SK-N-SH (cell line): Measurements from ENCODE around the gene HLF. TPM values are rescaled to one million over a fixed set of nuclear protein-coding genes. Genes with fewer than 3 reads are reported as not detected.

ENCODE experiments used
- CTCF ChIA-PET: fragments of 300-600, 350-600 bp; formaldehyde crosslinking; extraction: SDS; loops from one replicate; lab custom pipeline; 2021; lab: Yijun Ruan, JAX
- POLR2A ChIA-PET: fragments of 350-600 bp; sonication (Branson Sonifier 250); formaldehyde crosslinking; extraction: SDS; loops from one replicate; lab custom pipeline; 2020; ENCODE audit warnings: antibody characterized with exemption, inconsistent platforms; lab: Yijun Ruan, JAX
- DNase-seq: peaks from one replicate; pipeline ENCODE4 v3.0.0; 2012
- H2AFZ ChIP-seq: fragments of 200-600 bp; sonication (generic); 2 replicates; pipeline ENCODE4 v1.8.1; 2016; ENCODE audit warnings: antibody characterized with exemption, mild to moderate bottlenecking, low read depth
- H3F3A ChIP-seq: fragments of 200-600 bp; sonication (generic); replicated peaks from 2 replicates; pipeline ENCODE3; 2016; ENCODE audit warnings: antibody characterized with exemption, mild to moderate bottlenecking; ENCODE audit not compliant: insufficient read depth
- H3K27ac ChIP-seq, 2 experiments: fragments of 200-500 bp in 1 of 2; fragments of 200-600 bp in 1 of 2; sonication (Bioruptor generic) in 1 of 2; sonication (generic), shearing (Covaris generic) in 1 of 2; 2 replicates each; pipeline versions ENCODE4 v1.5.1 to v1.6.1; 2014 to 2016; ENCODE audit warnings: low read depth in 2 of 2, inconsistent platforms in 1 of 2, low read length in 1 of 2, mild to moderate bottlenecking in 1 of 2, mixed read lengths in 1 of 2
- H3K27me3 ChIP-seq: fragments of 200-600 bp; sonication (generic), shearing (Covaris generic); 2 replicates; pipeline ENCODE4 v1.6.1; 2016; ENCODE audit warnings: mixed run types; ENCODE audit not compliant: insufficient read depth
- H3K36me3 ChIP-seq, 2 experiments: fragments of 200-500 bp in 1 of 2; fragments of 200-600 bp in 1 of 2; sonication (Bioruptor generic) in 1 of 2; sonication (generic) in 1 of 2; replicated peaks in 1 of 2; 2 replicates each; pipeline versions ENCODE3 to v1.5.1; 2014 to 2016; ENCODE audit warnings: low read length in 1 of 2, mild to moderate bottlenecking in 1 of 2; ENCODE audit not compliant: insufficient read depth in 2 of 2, control insufficient read depth in 1 of 2
- H3K4me1 ChIP-seq, 2 experiments: fragments of 200-500 bp in 1 of 2; fragments of 200-600 bp in 1 of 2; sonication (Bioruptor generic) in 1 of 2; sonication (generic), shearing (Covaris generic) in 1 of 2; 2 replicates each; pipeline versions ENCODE4 v1.5.1 to v1.6.1; 2014 to 2016; ENCODE audit warnings: low read depth in 1 of 2, low read length in 1 of 2, mixed run types in 1 of 2; ENCODE audit not compliant: insufficient read depth in 2 of 2, control insufficient read depth in 1 of 2
- H3K4me2 ChIP-seq: fragments of 200-600 bp; sonication (generic), shearing (Covaris generic); 2 replicates; pipeline ENCODE4 v1.6.1; 2017; ENCODE audit warnings: mixed run types
- H3K4me3 ChIP-seq, 2 experiments: fragments of 200-500 bp in 1 of 2; fragments of 200-600 bp in 1 of 2; sonication (Bioruptor generic) in 1 of 2; sonication (generic), shearing (Covaris generic) in 1 of 2; 2 replicates each; pipeline versions ENCODE4 v1.5.1 to v1.8.1; 2014 to 2016; ENCODE audit warnings: low read depth in 2 of 2, inconsistent platforms in 1 of 2, low read length in 1 of 2, mild to moderate bottlenecking in 1 of 2, mixed read lengths in 1 of 2, moderate library complexity in 1 of 2
- H3K79me2 ChIP-seq: fragments of 200-600 bp; sonication (generic); 2 replicates; pipeline ENCODE4 v1.8.1; 2017; ENCODE audit warnings: mild to moderate bottlenecking; ENCODE audit not compliant: insufficient read depth
- H3K9ac ChIP-seq: fragments of 200-600 bp; sonication (generic); 2 replicates; pipeline ENCODE4 v1.6.1; 2017; ENCODE audit warnings: mixed run types
- H3K9me2 ChIP-seq: fragments of 200-600 bp; sonication (generic); 2 replicates; pipeline ENCODE4 v1.6.1; 2017; ENCODE audit warnings: mixed run types
- H3K9me3 ChIP-seq: fragments of 200-600 bp; sonication (generic); 2 replicates; pipeline ENCODE4 v1.6.1; 2017; ENCODE audit warnings: mixed run types, mild to moderate bottlenecking, moderate library complexity
- H4K20me1 ChIP-seq: fragments of 200-600 bp; sonication (generic); 2 replicates; pipeline ENCODE4 v1.6.1; 2017; ENCODE audit warnings: mild to moderate bottlenecking, mixed run types; ENCODE audit not compliant: insufficient read depth
- ELF1 ChIP-seq: IDR thresholded peaks from 2 replicates; pipeline ENCODE4 v1.4.0; 2012
- FOXJ3 ChIP-seq: sonication (generic); formaldehyde crosslinking; IDR thresholded peaks from 2 replicates; pipeline ENCODE4 v1.5.1; 2020; ENCODE audit warnings: mild to moderate bottlenecking, missing genetic modification reagents
- JUND ChIP-seq: IDR thresholded peaks from 2 replicates; pipeline ENCODE4 v1.4.0; 2012
- MEF2A ChIP-seq: IDR thresholded peaks from 2 replicates; pipeline ENCODE4 v1.4.0; 2012; ENCODE audit warnings: low read depth, borderline replicate concordance
- MXI1 ChIP-seq: IDR thresholded peaks from 2 replicates; pipeline ENCODE4 v1.6.1; 2012; ENCODE audit warnings: mild to moderate bottlenecking, low read depth, low read length, improper control_type of control experiment
- NFIC ChIP-seq: IDR thresholded peaks from 2 replicates; pipeline ENCODE4 v1.4.0; 2012; ENCODE audit warnings: borderline replicate concordance
- POLR2AphosphoS5 ChIP-seq: IDR thresholded peaks from 2 replicates; pipeline ENCODE4 v1.6.1; 2012; ENCODE audit warnings: low read depth, low read length
- RXRA ChIP-seq: IDR thresholded peaks from 2 replicates; pipeline ENCODE4 v1.4.0; 2012; ENCODE audit warnings: low read depth, mild to moderate bottlenecking, borderline replicate concordance
- SMC3 ChIP-seq: IDR thresholded peaks from 2 replicates; pipeline ENCODE4 v1.6.1; 2012; ENCODE audit warnings: low read depth, low read length, improper control_type of control experiment
- TEAD4 ChIP-seq: IDR thresholded peaks from 2 replicates; pipeline ENCODE4 v1.4.0; 2012; ENCODE audit warnings: mild to moderate bottlenecking, borderline replicate concordance; ENCODE audit not compliant: insufficient read depth
- WGBS: methylation state at CpG from one replicate; pipeline ENCODE4 v1.1.6; 2017; ENCODE audit warnings: low lambda C conversion rate; 5-methylcytosine and 5-hydroxymethylcytosine counted together
- polyA plus RNA-seq, 3 experiments: library from polyadenylated mRNA; depleted of rRNA; stranded (reverse); fragments of >200 nt; gene quantifications; 2 replicates each; pipeline ENCODE4 v1.2.3, GENCODE V29; 2012
- TF ChIP-seq, protein P1 (sequence below): IDR thresholded peaks from 2 replicates; pipeline ENCODE4 v1.4.0; 2012; ENCODE audit warnings: low read depth, borderline replicate concordance
- TF ChIP-seq, protein P2 (sequence below): IDR thresholded peaks from 2 replicates; pipeline ENCODE4 v1.6.1; 2012; ENCODE audit warnings: mild to moderate bottlenecking, low read depth, low read length, moderate library complexity
- TF ChIP-seq, protein P3 (sequence below): fragments of 200-600 bp; sonication (generic); IDR thresholded peaks from 2 replicates; pipeline ENCODE4 v1.6.1; 2017; ENCODE audit warnings: antibody characterized with exemption, mild to moderate bottlenecking, moderate library complexity
- TF ChIP-seq, protein P4 (sequence below): IDR thresholded peaks from 2 replicates; pipeline ENCODE4 v1.4.0; 2012; ENCODE audit warnings: low read depth

HLF gene
- polyA plus RNA-seq, 1 of the 3 experiments (the other 2 are of a cell fraction), result 0.03 TPM

DNA sequence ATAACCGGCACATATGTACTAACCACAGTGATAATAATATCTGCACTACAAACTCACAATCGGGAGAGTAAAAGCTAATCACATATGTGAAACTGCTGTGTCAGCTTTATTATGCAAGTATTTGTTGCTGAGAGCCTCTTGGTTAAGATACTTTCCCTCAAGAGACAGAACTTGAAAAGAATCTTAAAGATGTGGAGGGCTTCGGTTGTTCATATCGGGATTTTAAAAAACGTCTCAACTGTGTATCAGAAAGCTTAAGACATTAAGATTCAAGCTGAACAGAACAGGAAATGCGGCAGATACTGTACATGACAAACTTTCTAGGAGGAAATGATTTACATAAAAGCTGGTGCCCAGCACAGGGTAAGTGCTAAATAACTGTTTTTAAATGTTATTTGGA lies 27.5 kb upstream of the HLF start:
- Histone ChIP-seq H3K4me3 (no peak overlapping the region), H3K9ac (no peak overlapping the region), H3K9me2 (no peaks in the 10 kb centered on the region), H3K4me2 (no peak overlapping the region), H3K36me3 (no peaks in the 10 kb centered on the region), H3K27ac (no peak overlapping the region), H3F3A (no peaks in the 10 kb centered on the region), H3K4me1 (peaks cover 0 to 9% of the 10 kb centered on the region in 2 experiments; a peak in 3 of 4 replicates), H4K20me1 (no peaks in the 10 kb centered on the region), H3K9me3 (no peaks in the 10 kb centered on the region), H3K79me2 (no peaks in the 10 kb centered on the region), H3K27me3 (no peaks in the 10 kb centered on the region; the same call in 1 of the 2 replicates), H2AFZ (no peak overlapping the region)
- DNase-seq, result no peak
- 90% methylated on average over 6 of the region's 6 CpGs for WGBS
- TF ChIP-seq RXRA (no peak), MEF2A (no peak), JUND (no peak), ELF1 (no peak), POLR2AphosphoS5 (no peak), MXI1 (no peak), FOXJ3 (CRISPR knock-in tag) (no peak), SMC3 (no peak), TEAD4 (no peak), NFIC (no peak)
- TF ChIP-seq, protein P1, sequence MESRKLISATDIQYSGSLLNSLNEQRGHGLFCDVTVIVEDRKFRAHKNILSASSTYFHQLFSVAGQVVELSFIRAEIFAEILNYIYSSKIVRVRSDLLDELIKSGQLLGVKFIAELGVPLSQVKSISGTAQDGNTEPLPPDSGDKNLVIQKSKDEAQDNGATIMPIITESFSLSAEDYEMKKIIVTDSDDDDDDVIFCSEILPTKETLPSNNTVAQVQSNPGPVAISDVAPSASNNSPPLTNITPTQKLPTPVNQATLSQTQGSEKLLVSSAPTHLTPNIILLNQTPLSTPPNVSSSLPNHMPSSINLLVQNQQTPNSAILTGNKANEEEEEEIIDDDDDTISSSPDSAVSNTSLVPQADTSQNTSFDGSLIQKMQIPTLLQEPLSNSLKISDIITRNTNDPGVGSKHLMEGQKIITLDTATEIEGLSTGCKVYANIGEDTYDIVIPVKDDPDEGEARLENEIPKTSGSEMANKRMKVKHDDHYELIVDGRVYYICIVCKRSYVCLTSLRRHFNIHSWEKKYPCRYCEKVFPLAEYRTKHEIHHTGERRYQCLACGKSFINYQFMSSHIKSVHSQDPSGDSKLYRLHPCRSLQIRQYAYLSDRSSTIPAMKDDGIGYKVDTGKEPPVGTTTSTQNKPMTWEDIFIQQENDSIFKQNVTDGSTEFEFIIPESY, result no peak
- TF ChIP-seq, protein P2, sequence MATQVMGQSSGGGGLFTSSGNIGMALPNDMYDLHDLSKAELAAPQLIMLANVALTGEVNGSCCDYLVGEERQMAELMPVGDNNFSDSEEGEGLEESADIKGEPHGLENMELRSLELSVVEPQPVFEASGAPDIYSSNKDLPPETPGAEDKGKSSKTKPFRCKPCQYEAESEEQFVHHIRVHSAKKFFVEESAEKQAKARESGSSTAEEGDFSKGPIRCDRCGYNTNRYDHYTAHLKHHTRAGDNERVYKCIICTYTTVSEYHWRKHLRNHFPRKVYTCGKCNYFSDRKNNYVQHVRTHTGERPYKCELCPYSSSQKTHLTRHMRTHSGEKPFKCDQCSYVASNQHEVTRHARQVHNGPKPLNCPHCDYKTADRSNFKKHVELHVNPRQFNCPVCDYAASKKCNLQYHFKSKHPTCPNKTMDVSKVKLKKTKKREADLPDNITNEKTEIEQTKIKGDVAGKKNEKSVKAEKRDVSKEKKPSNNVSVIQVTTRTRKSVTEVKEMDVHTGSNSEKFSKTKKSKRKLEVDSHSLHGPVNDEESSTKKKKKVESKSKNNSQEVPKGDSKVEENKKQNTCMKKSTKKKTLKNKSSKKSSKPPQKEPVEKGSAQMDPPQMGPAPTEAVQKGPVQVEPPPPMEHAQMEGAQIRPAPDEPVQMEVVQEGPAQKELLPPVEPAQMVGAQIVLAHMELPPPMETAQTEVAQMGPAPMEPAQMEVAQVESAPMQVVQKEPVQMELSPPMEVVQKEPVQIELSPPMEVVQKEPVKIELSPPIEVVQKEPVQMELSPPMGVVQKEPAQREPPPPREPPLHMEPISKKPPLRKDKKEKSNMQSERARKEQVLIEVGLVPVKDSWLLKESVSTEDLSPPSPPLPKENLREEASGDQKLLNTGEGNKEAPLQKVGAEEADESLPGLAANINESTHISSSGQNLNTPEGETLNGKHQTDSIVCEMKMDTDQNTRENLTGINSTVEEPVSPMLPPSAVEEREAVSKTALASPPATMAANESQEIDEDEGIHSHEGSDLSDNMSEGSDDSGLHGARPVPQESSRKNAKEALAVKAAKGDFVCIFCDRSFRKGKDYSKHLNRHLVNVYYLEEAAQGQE, result no peak
- TF ChIP-seq, protein P3, sequence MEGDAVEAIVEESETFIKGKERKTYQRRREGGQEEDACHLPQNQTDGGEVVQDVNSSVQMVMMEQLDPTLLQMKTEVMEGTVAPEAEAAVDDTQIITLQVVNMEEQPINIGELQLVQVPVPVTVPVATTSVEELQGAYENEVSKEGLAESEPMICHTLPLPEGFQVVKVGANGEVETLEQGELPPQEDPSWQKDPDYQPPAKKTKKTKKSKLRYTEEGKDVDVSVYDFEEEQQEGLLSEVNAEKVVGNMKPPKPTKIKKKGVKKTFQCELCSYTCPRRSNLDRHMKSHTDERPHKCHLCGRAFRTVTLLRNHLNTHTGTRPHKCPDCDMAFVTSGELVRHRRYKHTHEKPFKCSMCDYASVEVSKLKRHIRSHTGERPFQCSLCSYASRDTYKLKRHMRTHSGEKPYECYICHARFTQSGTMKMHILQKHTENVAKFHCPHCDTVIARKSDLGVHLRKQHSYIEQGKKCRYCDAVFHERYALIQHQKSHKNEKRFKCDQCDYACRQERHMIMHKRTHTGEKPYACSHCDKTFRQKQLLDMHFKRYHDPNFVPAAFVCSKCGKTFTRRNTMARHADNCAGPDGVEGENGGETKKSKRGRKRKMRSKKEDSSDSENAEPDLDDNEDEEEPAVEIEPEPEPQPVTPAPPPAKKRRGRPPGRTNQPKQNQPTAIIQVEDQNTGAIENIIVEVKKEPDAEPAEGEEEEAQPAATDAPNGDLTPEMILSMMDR, result no peak
- TF ChIP-seq, protein P4, sequence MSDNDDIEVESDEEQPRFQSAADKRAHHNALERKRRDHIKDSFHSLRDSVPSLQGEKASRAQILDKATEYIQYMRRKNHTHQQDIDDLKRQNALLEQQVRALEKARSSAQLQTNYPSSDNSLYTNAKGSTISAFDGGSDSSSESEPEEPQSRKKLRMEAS, result no peak
- ChIA-PET POLR2A (interaction anchor here (1.4 kb wide), 1 partner anchor 36 kb away, joined by 3 read pairs; no protein-coding TSS in a partner anchor), CTCF (interaction anchor here (1.2 to 7.1 kb wide), 8 partner anchors 11 to 277 kb away, joined by 3 to 60 read pairs (median 8); partner anchors contain the start of gene HLF)
